ENCODE measurements around the gene KCTD8. TPM values are rescaled to one million over a fixed set of nuclear protein-coding genes. Genes with fewer than 3 reads are reported as not detected.

Gene KCTD8
- total RNA-seq, 4 donors from 2014 or later: 0.71 to 2.8 (median 1.4) TPM

DNA sequence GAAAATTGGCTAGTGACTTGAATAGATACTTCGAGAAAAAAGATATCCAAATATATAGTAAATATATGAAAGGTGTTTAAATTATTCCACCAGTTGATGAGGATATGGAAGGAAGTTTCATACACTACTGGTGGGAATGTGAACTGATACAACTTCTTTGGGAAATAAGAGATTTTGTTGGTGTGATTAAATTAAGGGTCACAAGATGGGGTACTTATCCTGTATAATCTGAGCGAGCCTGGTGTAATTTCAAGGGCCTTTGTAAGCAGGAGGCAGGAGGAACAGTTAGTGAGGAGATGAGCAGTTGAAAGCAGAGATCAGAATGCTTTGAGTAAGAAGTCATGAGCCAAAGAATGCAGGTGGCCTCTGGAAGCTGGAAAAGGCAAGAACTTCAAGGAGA, 192.2 kb downstream of the KCTD8 start:
- DNase-seq: no peak
- in situ Hi-C loops (cut with MboI; ENCODE audit: low sequenced_read_pairs in 4 of 4) (no loop called here), intact Hi-C loops (cut with DNase I; ENCODE audit: low total_unique reads) (no loop called here)
- no peaks in the 10 kb centered on the region for H3K36me3 ChIP-seq
- TF ChIP-seq, protein P1, sequence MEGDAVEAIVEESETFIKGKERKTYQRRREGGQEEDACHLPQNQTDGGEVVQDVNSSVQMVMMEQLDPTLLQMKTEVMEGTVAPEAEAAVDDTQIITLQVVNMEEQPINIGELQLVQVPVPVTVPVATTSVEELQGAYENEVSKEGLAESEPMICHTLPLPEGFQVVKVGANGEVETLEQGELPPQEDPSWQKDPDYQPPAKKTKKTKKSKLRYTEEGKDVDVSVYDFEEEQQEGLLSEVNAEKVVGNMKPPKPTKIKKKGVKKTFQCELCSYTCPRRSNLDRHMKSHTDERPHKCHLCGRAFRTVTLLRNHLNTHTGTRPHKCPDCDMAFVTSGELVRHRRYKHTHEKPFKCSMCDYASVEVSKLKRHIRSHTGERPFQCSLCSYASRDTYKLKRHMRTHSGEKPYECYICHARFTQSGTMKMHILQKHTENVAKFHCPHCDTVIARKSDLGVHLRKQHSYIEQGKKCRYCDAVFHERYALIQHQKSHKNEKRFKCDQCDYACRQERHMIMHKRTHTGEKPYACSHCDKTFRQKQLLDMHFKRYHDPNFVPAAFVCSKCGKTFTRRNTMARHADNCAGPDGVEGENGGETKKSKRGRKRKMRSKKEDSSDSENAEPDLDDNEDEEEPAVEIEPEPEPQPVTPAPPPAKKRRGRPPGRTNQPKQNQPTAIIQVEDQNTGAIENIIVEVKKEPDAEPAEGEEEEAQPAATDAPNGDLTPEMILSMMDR (IDR thresholded peaks at IDR 0.05 in 4 of 5, conservative IDR thresholded peaks at IDR 0.05 in 1 of 5): no peak
- no peak overlapping the region for H3K4me3 ChIP-seq
- no peaks in the 10 kb centered on the region for H3K9me3 ChIP-seq
- no peak for ATAC-seq
- H3K27me3 ChIP-seq: no peaks in the 10 kb centered on the region
- H3K4me1 ChIP-seq: no peaks in the 10 kb centered on the region
- no peak overlapping the region for H3K27ac ChIP-seq

DNA sequence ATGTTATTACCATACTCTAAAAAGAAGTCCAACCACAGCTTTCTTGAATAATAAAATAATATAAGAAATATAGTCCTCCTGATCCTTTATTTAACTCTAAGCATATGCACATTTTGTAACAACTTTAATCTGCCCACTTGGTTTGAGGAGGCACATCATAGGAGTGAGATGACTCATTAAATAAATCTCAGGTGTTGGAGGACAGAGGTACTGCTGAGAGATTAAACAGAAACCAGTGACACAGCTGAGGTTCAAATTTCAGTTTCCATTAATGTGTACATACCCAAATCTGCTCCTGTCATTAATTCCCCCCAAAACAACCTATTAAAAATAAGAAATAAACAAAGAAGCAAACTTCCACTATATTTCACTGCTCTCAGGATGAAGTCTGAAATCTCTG, 211.0 kb downstream of the KCTD8 start:
- in situ Hi-C loops (cut with MboI; ENCODE audit: low sequenced_read_pairs in 4 of 4): no loop called here
- ATAC-seq (no peak), DNase-seq (no peak)
- TF ChIP-seq, protein P1 (IDR thresholded peaks at IDR 0.05 in 4 of 5, conservative IDR thresholded peaks at IDR 0.05 in 1 of 5): no peak
- no peak for TF ChIP-seq POLR2A (IDR thresholded peaks at IDR 0.05)
- Histone ChIP-seq H3K27ac (no peak overlapping the region), H3K4me1 (no peaks in the 10 kb centered on the region), H3K9me3 (no peaks in the 10 kb centered on the region), H3K36me3 (no peaks in the 10 kb centered on the region), H3K4me3 (no peak overlapping the region), H3K27me3 (no peaks in the 10 kb centered on the region)
- intact Hi-C loops (cut with DNase I; ENCODE audit: low total_unique reads): no loop called here

DNA sequence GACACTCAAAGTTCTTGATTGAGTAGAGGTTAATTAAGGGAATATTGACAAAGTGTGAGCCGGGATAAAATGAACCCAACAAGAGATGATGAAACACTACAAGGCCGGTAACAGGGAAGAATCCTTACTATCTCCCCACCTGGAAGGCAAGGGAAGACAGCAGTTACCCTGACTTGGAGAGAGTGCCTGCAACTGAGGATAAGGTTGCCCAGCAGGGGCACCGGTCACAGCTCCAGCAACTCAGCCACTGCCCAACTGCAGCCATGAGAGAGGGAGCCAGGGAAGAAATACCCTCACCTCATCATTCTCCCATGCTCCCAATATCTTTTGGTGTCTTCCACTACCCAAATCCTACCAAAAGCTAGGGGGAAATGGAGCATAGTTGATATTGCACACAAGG, 212.7 kb downstream of the KCTD8 start:
- Histone ChIP-seq H3K36me3 (no peaks in the 10 kb centered on the region), H3K9me3 (no peaks in the 10 kb centered on the region), H3K4me1 (no peaks in the 10 kb centered on the region), H3K4me3 (no peak overlapping the region), H3K27ac (no peak overlapping the region), H3K27me3 (no peaks in the 10 kb centered on the region)
- DNase-seq: no peak
- TF ChIP-seq, protein P1 (IDR thresholded peaks at IDR 0.05 in 4 of 5, conservative IDR thresholded peaks at IDR 0.05 in 1 of 5): no peak
- no peak for TF ChIP-seq POLR2A (IDR thresholded peaks at IDR 0.05)
- intact Hi-C loops (cut with DNase I; ENCODE audit: low total_unique reads) (no loop called here), in situ Hi-C loops (cut with MboI; ENCODE audit: low sequenced_read_pairs in 4 of 4) (no loop called here)
- no peak for ATAC-seq

DNA sequence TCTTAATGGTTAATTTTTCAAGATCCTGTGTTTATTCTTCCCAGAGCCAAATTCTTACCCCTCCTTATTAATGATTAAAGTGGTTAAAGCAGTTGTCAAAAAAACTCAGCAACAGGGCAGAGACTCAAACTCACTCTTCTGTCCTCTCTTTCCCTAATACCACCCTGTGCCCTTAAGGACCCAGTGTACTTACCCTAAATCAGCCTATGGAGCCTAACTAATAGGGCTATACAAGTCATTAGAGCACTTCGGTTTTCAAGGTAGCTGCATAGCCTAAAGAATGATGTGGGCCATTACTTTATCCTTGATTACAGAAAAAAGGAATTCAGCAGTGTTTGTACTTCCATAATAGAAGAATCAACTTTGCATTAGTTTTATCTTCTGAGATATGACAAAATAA, 216.3 kb downstream of the KCTD8 start:
- no peaks in the 10 kb centered on the region for H3K9me3 ChIP-seq
- H3K36me3 ChIP-seq: no peaks in the 10 kb centered on the region
- DNase-seq: no peak
- no peak overlapping the region for H3K27ac ChIP-seq
- intact Hi-C loops (cut with DNase I; ENCODE audit: low total_unique reads): no loop called here
- no peaks in the 10 kb centered on the region for H3K27me3 ChIP-seq
- TF ChIP-seq POLR2A (IDR thresholded peaks at IDR 0.05): no peak
- TF ChIP-seq, protein P1 (IDR thresholded peaks at IDR 0.05 in 4 of 5, conservative IDR thresholded peaks at IDR 0.05 in 1 of 5): no peak
- H3K4me1 ChIP-seq: no peaks in the 10 kb centered on the region
- in situ Hi-C loops (cut with MboI; ENCODE audit: low sequenced_read_pairs in 4 of 4): no loop called here
- ATAC-seq: no peak
- no peak overlapping the region for H3K4me3 ChIP-seq

DNA sequence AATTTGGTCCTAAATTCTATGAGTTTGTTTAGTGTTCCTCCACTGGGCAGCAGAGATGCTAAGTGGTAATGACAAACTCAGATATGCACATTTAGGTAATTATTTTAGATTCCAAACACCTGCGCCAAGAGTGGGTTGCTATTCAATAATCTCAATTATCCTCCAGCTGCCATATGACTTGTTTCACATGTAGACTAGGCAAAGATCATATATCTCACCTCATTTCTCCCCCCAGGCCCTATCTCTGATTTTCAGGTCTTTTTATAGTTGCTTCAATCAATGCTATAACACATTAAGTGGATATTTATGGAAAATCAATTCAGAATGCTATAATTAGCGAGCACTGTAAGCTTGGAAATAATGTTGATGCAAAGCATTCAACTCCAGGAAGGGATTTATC, 217.6 kb downstream of the KCTD8 start:
- DNase-seq (no peak), ATAC-seq (no peak)
- Histone ChIP-seq H3K4me3 (no peak overlapping the region), H3K4me1 (no peaks in the 10 kb centered on the region), H3K27ac (no peak overlapping the region), H3K27me3 (no peaks in the 10 kb centered on the region), H3K36me3 (no peaks in the 10 kb centered on the region), H3K9me3 (no peaks in the 10 kb centered on the region)
- TF ChIP-seq, protein P1 (IDR thresholded peaks at IDR 0.05 in 4 of 5, conservative IDR thresholded peaks at IDR 0.05 in 1 of 5): no peak
- TF ChIP-seq POLR2A (IDR thresholded peaks at IDR 0.05): no peak
- in situ Hi-C loops (cut with MboI; ENCODE audit: low sequenced_read_pairs in 4 of 4) (no loop called here), intact Hi-C loops (cut with DNase I; ENCODE audit: low total_unique reads) (no loop called here)

All from gastrocnemius medialis (tissue), 4 donors.